Activated B cell treated with CpG ODN at 0.5 μM for 24 hours (primary cell): ENCODE measurements around the gene SGSH. TPM values are rescaled to one million over a fixed set of nuclear protein-coding genes. Genes with fewer than 3 reads are reported as not detected.
"Not testable (repeated sequence)": the region's sequence is repeated elsewhere in the genome, so short reads cannot be mapped to it uniquely, and the experiment has no call there.

ENCODE experiments used
- ATAC-seq: fragments of 200-7000 bp; cut with Tn5 transposase; one replicate; pipeline ENCODE4 v1.10.0; 2021; ENCODE audit warnings: low read depth, mild to moderate bottlenecking, moderate library complexity
- CTCF ChIA-PET: fragments of 350-600 bp; sonication (Branson Sonifier 250); formaldehyde crosslinking; loops from one replicate; lab custom pipeline; 2021; ENCODE audit warnings: antibody characterized with exemption; lab: Charles Lee
- POLR2A ChIA-PET: fragments of 350-600 bp; sonication (Branson Sonifier 250); formaldehyde crosslinking; loops from one replicate; lab custom pipeline; 2021; ENCODE audit warnings: antibody characterized with exemption; lab: Charles Lee
- DNase-seq: peaks from one replicate; pipeline ENCODE4 v3.0.0; 2022
- H3K27ac Mint-ChIP-seq: one replicate; pipeline ENCODE4 v1.8.0; 2020; ENCODE audit warnings: mixed read lengths
- H3K27me3 Mint-ChIP-seq: one replicate; pipeline ENCODE4 v1.8.0; 2021; ENCODE audit warnings: mixed read lengths
- H3K36me3 Mint-ChIP-seq: one replicate; pipeline ENCODE4 v1.8.0; 2021; ENCODE audit warnings: low read depth, mixed read lengths
- H3K4me1 Mint-ChIP-seq: one replicate; pipeline ENCODE4 v1.8.0; 2021; ENCODE audit warnings: mixed read lengths
- H3K4me3 Mint-ChIP-seq: one replicate; pipeline ENCODE4 v1.8.0; 2020; ENCODE audit warnings: mild to moderate bottlenecking, mixed read lengths
- H3K9me3 Mint-ChIP-seq: one replicate; pipeline ENCODE4 v1.8.0; 2020; ENCODE audit warnings: mixed read lengths
- intact Hi-C: fragments of 100-400 bp; cut with micrococcal nuclease; formaldehyde crosslinking; loops from one replicate; pipeline ENCODE4 v1.15.1; 2024
- total RNA-seq: library from RNA; stranded (reverse); gene quantifications from 2 replicates; pipeline ENCODE4 v1.2.3, GENCODE V29; 2022
- TF ChIP-seq, protein P1 (sequence below): fragments of 200-600 bp; IDR thresholded peaks from one replicate; pipeline ENCODE4 v1.8.0; 2022; ENCODE audit warnings: antibody characterized with exemption, mild to moderate bottlenecking

SGSH gene
- total RNA-seq, 1 donor from 2014 or later, result 41.3 TPM

DNA sequence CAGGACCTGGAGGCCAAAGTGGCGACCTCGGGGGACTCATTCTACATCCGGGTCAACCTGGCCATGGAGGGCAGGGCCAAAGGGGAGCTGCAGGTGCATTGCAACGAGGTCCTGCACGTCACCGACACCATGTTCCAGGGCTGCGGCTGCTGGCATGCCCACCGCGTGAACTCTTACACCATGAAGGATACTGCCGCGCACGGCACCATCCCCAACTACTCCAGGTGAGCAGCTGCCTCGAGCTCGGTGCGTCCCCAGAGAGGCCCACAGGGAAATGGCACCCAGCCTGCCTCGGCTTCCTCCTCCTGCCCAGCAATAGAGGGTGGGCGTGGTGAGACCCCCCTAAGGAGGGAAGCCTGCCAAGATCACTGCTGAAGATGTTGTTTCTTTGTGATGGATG is 17.9 kb downstream of the SGSH start:
- H3K36me3 Mint-ChIP-seq, result no peaks in the 10 kb centered on the region
- no peaks in the 10 kb centered on the region for H3K4me1 Mint-ChIP-seq
- H3K9me3 Mint-ChIP-seq, result no peaks in the 10 kb centered on the region
- no peak overlapping the region for H3K27ac Mint-ChIP-seq
- DNase-seq (no peak), ATAC-seq (no peak)
- H3K27me3 Mint-ChIP-seq, result no peaks in the 10 kb centered on the region
- CTCF ChIA-PET, result no interaction called here
- no peak overlapping the region for H3K4me3 Mint-ChIP-seq
- intact Hi-C loops, result no loop called here
- TF ChIP-seq, protein P1, sequence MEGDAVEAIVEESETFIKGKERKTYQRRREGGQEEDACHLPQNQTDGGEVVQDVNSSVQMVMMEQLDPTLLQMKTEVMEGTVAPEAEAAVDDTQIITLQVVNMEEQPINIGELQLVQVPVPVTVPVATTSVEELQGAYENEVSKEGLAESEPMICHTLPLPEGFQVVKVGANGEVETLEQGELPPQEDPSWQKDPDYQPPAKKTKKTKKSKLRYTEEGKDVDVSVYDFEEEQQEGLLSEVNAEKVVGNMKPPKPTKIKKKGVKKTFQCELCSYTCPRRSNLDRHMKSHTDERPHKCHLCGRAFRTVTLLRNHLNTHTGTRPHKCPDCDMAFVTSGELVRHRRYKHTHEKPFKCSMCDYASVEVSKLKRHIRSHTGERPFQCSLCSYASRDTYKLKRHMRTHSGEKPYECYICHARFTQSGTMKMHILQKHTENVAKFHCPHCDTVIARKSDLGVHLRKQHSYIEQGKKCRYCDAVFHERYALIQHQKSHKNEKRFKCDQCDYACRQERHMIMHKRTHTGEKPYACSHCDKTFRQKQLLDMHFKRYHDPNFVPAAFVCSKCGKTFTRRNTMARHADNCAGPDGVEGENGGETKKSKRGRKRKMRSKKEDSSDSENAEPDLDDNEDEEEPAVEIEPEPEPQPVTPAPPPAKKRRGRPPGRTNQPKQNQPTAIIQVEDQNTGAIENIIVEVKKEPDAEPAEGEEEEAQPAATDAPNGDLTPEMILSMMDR, result no peak
- POLR2A ChIA-PET, result no interaction called here

DNA sequence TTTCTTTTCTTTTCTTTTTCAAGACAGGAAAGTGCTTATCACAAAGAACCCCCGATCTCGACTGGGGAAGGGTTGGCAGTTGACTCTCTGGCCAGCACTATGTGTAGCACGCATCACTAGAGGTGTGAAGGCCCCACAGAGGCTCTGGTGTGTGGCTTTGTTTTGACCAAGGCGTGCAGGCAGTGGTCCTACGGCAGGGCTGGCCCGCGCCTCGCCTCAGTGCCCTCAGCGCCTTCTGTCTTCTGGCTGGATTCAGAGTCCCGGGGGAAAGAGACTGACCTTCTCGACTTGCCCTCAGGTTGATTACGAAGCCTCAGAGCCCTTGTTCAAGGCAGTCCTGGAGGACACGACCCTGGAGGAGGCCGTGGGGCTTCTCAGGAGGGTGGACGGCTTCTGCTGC is 18.7 kb downstream of the SGSH start:
- H3K4me1 Mint-ChIP-seq, result no peaks in the 10 kb centered on the region
- no peak for DNase-seq
- CTCF ChIA-PET, result no interaction called here
- H3K9me3 Mint-ChIP-seq, result no peaks in the 10 kb centered on the region
- H3K27me3 Mint-ChIP-seq, result no peaks in the 10 kb centered on the region
- no peak for ATAC-seq
- intact Hi-C loops, result no loop called here
- TF ChIP-seq, protein P1, result no peak
- no peaks in the 10 kb centered on the region for H3K36me3 Mint-ChIP-seq
- no peak overlapping the region for H3K4me3 Mint-ChIP-seq
- H3K27ac Mint-ChIP-seq, result no peak overlapping the region
- POLR2A ChIA-PET, result no interaction called here

- intact Hi-C loops, result loop anchor here (5.0 to 10.0 kb wide), 3 partner anchors 96 to 783 kb away; no protein-coding TSS in a partner anchor
- H3K36me3 Mint-ChIP-seq, DNase-seq, H3K27me3 Mint-ChIP-seq, H3K4me1 Mint-ChIP-seq, H3K27ac Mint-ChIP-seq, CTCF ChIA-PET, H3K9me3 Mint-ChIP-seq, H3K4me3 Mint-ChIP-seq, ATAC-seq: not testable (repeated sequence)
- POLR2A ChIA-PET, result interaction anchor here (1.2 kb wide), 1 partner anchor 20 kb away, joined by 6 read pairs; no protein-coding TSS in a partner anchor
Measured at GRCh38 chr17:80199295-80199694, 20.8 kb downstream of the SGSH start.

DNA sequence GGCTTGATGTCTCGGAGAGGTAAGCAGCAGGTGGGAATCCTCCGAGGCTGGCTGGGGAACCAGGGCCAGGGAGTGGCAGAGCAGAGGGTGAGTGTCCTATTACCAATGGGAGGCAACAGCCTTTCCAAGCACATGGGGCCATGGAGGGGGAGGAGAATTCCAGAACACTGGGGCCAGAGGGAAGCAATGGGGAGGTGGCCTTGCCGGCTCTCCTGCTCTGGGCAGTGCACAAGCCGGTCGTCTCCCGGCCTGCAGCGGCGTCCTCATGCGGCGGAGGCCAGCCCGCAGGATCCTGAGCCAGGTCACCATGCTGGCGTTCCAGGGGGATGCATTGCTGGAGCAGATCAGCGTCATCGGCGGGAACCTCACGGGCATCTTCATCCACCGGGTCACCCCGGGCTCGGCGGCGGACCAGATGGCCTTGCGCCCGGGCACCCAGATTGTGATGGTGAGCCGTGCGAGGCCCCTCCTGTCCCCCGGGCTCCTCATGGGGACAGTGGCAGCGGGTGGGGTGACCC is 21.9 kb downstream of the SGSH start:
- H3K27me3 Mint-ChIP-seq, result peaks cover 5% of the 10 kb centered on the region
- H3K4me1 Mint-ChIP-seq, result no peaks in the 10 kb centered on the region
- no peak overlapping the region for H3K27ac Mint-ChIP-seq
- CTCF ChIA-PET, result interaction anchor here (3.3 kb wide), 1 partner anchor 55 kb away, joined by 37 read pairs; no protein-coding TSS in a partner anchor
- ATAC-seq, result no peak
- H3K4me3 Mint-ChIP-seq, result no peak overlapping the region
- POLR2A ChIA-PET, result no interaction called here
- TF ChIP-seq, protein P1, result no peak
- intact Hi-C loops, result loop anchor here (5.0 to 10.0 kb wide), 3 partner anchors 97 to 784 kb away; no protein-coding TSS in a partner anchor
- DNase-seq, result no peak
- no peaks in the 10 kb centered on the region for H3K9me3 Mint-ChIP-seq
- H3K36me3 Mint-ChIP-seq, result no peaks in the 10 kb centered on the region

DNA sequence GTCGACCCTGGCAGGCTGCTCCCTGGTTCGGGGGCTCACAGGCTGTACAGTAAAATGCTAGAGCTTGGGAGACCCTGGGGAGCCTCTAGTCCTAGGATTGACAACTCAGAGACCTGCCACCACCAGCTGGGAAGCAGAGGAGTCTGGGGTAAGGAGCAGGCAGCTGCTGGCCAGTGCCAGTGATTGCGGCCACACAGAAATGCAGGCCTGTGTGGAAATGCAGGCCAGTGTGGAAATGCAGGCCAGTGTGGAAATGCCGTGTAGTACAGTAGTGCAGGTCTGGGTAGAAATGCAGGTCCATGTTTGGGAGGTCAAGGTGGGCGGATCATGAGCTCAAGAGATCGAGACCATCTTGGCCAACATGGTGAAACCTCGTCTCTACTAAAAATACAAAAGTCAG is 23.5 kb downstream of the SGSH start:
- no peak for ATAC-seq
- DNase-seq, result no peak
- intact Hi-C loops, result loop anchor here (1.0 to 10.0 kb wide), 5 partner anchors 57 to 786 kb away; no protein-coding TSS in a partner anchor
- POLR2A ChIA-PET, result interaction anchor here (1.8 kb wide), 1 partner anchor 67 kb away, joined by 4 read pairs; no protein-coding TSS in a partner anchor
- TF ChIP-seq, protein P1, result no peak
- CTCF ChIA-PET, result interaction anchor here (1.3 to 3.3 kb wide), 5 partner anchors 17 to 165 kb away, joined by 3 to 37 read pairs (median 10); partner anchors contain the start of genes SGSH and SLC26A11
- H3K4me3 Mint-ChIP-seq, result no peak overlapping the region
- no peaks in the 10 kb centered on the region for H3K36me3 Mint-ChIP-seq
- no peak overlapping the region for H3K27ac Mint-ChIP-seq
- H3K4me1 Mint-ChIP-seq, result no peaks in the 10 kb centered on the region
- peaks cover 5% of the 10 kb centered on the region for H3K27me3 Mint-ChIP-seq
- H3K9me3 Mint-ChIP-seq, result no peaks in the 10 kb centered on the region
